RWPE2 (cell line): Measurements from ENCODE around the gene ZER1.

ENCODE experiments used
- ATAC-seq: fragments of 200-7000 bp; cut with Tn5 transposase; 3 replicates; pipeline ENCODE4 v1.9.1; 2021; ENCODE audit warnings: low read depth
- DNase-seq: peaks from one replicate; pipeline ENCODE4 v3.0.0-alpha.2; 2020; ENCODE audit warnings: low spot score
- H3K27ac ChIP-seq: fragments of 450-650 bp; 2 replicates; pipeline ENCODE4 v1.5.1; 2017; ENCODE audit warnings: mild to moderate bottlenecking; ENCODE audit not compliant: poor library complexity, severe bottlenecking
- H3K27me3 ChIP-seq: fragments of 250-450 bp; sonication (Bioruptor Pico); 2 replicates; pipeline ENCODE4 v1.5.1; 2021; ENCODE audit warnings: mild to moderate bottlenecking, moderate library complexity; ENCODE audit not compliant: insufficient read depth, poor library complexity, severe bottlenecking
- H3K36me3 ChIP-seq: fragments of 250-450 bp; sonication (Bioruptor Pico); 2 replicates; pipeline ENCODE4 v1.5.1; 2020; ENCODE audit warnings: low read depth, mild to moderate bottlenecking, moderate library complexity
- H3K4me1 ChIP-seq: fragments of 250-450 bp; sonication (Bioruptor Pico); 2 replicates; pipeline ENCODE4 v1.5.1; 2021; ENCODE audit warnings: mild to moderate bottlenecking, moderate library complexity; ENCODE audit not compliant: insufficient read depth, poor library complexity, severe bottlenecking
- H3K4me3 ChIP-seq: fragments of 250-450 bp; sonication (Bioruptor Pico); 2 replicates; pipeline ENCODE4 v1.5.1; 2021; ENCODE audit warnings: mild to moderate bottlenecking, moderate library complexity; ENCODE audit not compliant: severe bottlenecking
- H3K9me3 ChIP-seq: fragments of 250-450 bp; sonication (Bioruptor Pico); 2 replicates; pipeline ENCODE4 v1.5.1; 2021; ENCODE audit warnings: mild to moderate bottlenecking, moderate library complexity; ENCODE audit not compliant: severe bottlenecking
- TF ChIP-seq, protein P1 (sequence below): fragments of 450-650 bp; IDR thresholded peaks from one replicate; pipeline ENCODE4 v1.5.1; 2017; ENCODE audit warnings: mild to moderate bottlenecking, moderate library complexity; ENCODE audit not compliant: poor library complexity, severe bottlenecking

Gene ZER1

DNA sequence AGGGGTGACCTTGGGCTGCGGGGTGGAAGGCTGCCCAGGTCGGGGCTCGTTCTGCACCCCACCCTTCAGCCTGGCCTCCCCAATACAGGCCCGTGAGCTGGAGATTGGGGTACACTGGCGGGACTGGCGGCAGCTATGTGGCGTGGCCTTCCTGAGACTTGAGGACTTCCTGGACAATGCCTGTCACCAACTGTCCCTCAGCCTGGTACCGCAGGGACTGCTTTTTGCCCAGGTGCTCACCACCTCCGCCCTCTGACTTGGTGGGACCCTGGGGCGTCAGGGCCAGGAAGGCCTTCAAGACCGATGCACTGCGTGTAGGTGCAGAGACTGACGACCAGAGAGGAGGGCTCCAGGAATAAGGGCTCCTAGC lies 58.3 kb downstream of the ZER1 start:
- no peak overlapping the region for H3K27ac ChIP-seq
- no peaks in the 10 kb centered on the region for H3K4me1 ChIP-seq
- ATAC-seq = no peak
- H3K36me3 ChIP-seq = no peaks in the 10 kb centered on the region; the same call in 1 of the 2 replicates
- TF ChIP-seq, protein P1, sequence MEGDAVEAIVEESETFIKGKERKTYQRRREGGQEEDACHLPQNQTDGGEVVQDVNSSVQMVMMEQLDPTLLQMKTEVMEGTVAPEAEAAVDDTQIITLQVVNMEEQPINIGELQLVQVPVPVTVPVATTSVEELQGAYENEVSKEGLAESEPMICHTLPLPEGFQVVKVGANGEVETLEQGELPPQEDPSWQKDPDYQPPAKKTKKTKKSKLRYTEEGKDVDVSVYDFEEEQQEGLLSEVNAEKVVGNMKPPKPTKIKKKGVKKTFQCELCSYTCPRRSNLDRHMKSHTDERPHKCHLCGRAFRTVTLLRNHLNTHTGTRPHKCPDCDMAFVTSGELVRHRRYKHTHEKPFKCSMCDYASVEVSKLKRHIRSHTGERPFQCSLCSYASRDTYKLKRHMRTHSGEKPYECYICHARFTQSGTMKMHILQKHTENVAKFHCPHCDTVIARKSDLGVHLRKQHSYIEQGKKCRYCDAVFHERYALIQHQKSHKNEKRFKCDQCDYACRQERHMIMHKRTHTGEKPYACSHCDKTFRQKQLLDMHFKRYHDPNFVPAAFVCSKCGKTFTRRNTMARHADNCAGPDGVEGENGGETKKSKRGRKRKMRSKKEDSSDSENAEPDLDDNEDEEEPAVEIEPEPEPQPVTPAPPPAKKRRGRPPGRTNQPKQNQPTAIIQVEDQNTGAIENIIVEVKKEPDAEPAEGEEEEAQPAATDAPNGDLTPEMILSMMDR = no peak
- peak; percentile 42 for DNase-seq
- H3K4me3 ChIP-seq = no peak overlapping the region
- no peaks in the 10 kb centered on the region for H3K9me3 ChIP-seq
- H3K27me3 ChIP-seq = no peaks in the 10 kb centered on the region

DNA sequence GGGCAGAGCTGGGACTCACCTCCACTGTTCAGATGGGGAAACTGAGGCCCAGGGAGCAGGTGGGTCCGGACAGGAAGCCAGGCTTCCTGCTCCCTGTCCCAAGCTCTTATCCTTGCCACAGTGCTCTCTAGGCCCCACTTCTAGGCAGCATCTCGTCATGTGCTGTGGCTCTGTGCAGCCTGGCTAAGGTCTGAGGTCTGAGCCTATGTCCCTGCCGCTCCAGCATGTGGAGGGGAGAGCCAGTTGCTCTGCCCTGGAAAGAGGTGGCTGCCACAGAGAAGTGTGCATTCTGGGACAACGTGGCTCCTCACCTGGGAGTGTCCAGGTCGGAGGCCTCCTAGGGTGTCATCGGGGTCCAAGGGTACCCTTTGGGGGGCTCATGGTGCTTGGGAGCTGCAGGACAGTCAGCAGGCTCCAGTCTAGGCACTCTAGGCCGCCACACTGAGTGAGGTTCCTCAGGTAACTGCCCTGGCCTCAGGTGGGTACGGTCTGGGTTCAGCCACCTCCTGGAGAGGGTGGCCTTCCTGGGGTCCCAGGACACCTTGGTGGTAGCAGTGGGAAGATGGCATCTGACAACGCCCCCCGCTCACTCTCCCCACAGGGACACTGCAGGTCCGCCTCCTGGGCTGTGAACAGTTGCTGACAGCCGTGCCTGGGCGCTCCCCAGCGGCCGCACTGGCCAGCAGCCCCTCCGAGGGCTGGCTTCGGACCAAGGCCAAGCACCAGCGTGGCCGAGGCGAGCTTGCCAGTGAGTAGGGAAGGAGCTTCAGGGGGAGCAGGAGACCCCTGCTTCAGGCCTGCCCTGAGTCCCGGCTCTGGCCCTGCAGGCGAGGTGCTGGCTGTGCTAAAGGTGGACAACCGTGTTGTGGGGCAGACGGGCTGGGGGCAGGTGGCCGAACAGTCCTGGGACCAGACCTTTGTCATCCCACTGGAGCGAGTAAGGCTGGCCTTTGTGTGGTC lies 59.0 kb downstream of the ZER1 start:
- Histone ChIP-seq H3K4me3 (no peak overlapping the region), H3K9me3 (no peaks in the 10 kb centered on the region), H3K4me1 (no peaks in the 10 kb centered on the region), H3K27me3 (no peaks in the 10 kb centered on the region), H3K27ac (no peak overlapping the region), H3K36me3 (no peaks in the 10 kb centered on the region; the same call in 1 of the 2 replicates)
- peak; percentile 56 for DNase-seq
- ATAC-seq = no peak; the same call in 2 of the 3 replicates
- TF ChIP-seq, protein P1 = no peak

DNA sequence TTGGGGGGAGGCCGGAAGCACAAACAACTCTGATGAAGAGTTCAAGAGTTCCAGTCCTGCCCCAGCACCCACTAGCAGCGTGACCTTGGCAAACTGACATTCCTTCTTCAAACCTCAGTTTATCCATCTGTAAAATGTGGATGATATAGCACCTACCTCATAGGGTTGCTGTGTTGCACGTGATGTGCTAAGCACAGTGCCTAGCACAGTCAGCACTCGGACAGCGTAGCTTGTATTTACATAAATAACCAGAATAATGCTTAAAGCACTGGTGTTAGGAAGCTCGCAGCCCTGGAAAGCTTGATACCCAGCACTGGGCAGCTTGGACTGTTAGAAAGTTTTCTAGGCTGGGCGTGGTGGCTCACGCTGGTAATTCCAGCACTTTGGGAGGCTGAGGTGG lies 64.3 kb downstream of the ZER1 start:
- H3K4me3 ChIP-seq = no peak overlapping the region
- H3K4me1 ChIP-seq = no peaks in the 10 kb centered on the region
- ATAC-seq (no peak), DNase-seq (no peak)
- H3K36me3 ChIP-seq = 0 out of 2 replicates have a peak, but pooled peaks cover 4% of the 10 kb centered on the region
- TF ChIP-seq, protein P1 = no peak
- no peaks in the 10 kb centered on the region for H3K9me3 ChIP-seq
- no peaks in the 10 kb centered on the region for H3K27me3 ChIP-seq
- no peak overlapping the region for H3K27ac ChIP-seq

DNA sequence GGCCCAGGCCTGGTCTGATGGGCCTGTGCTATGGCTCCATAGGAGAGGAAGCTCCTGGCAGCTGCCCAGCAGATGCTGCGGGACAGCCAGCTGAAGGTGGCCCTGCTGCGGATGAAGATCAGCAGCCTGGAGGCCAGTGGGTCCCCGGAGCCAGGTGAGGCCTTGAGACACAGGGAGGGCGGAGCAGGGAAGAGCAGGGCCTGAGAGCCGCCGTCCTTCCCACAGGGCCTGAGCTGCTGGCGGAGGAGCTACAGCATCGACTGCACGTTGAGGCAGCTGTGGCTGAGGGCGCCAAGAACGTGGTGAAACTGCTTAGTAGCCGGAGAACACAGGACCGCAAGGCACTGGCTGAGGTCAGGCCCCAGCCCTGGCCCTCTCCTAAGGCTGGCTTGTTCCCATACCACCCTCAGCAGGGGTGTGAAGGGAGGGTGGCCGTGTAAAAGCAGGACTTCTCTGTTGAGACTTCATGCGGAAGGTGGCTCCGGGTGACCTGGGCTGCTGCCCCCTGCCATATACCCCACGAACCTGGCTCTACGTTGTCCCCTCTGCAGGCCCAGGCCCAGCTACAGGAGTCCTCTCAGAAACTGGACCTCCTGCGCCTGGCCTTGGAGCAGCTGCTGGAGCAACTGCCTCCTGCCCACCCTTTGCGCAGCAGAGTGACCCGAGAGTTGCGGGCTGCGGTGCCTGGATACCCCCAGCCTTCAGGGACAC lies 64.9 kb downstream of the ZER1 start:
- Histone ChIP-seq H3K4me3 (no peak overlapping the region), H3K36me3 (0 out of 2 replicates have a peak, but pooled peaks cover 4% of the 10 kb centered on the region), H3K27ac (no peak overlapping the region), H3K9me3 (no peaks in the 10 kb centered on the region), H3K4me1 (no peaks in the 10 kb centered on the region), H3K27me3 (no peaks in the 10 kb centered on the region)
- TF ChIP-seq, protein P1 = no peak
- ATAC-seq = no peak
- DNase-seq = no peak
